K562 (cell line): Measurements from ENCODE around the gene SPEM3.

Experiments
- EZH2 ChIP-seq: IDR thresholded peaks from 2 replicates; pipeline ENCODE4 v1.6.1; 2012; ENCODE audit warnings: low read depth, mild to moderate bottlenecking, inconsistent platforms, low read length, borderline replicate concordance
- PRPF4 ChIP-seq: fragments of 200-400 bp; formaldehyde crosslinking; IDR thresholded peaks from one replicate; pipeline ENCODE4 v1.6.1; 2017; ENCODE audit warnings: low read length, low read depth, mild to moderate bottlenecking; ENCODE audit not compliant: insufficient read depth, poor library complexity, severe bottlenecking

- no peak for TF ChIP-seq EZH2
- no peak for TF ChIP-seq PRPF4
Measured at GRCh38 chr17:7465597-7466275, 37.1 kb downstream of the SPEM3 start.
